ENCODE data around the gene CD6.

DNA sequence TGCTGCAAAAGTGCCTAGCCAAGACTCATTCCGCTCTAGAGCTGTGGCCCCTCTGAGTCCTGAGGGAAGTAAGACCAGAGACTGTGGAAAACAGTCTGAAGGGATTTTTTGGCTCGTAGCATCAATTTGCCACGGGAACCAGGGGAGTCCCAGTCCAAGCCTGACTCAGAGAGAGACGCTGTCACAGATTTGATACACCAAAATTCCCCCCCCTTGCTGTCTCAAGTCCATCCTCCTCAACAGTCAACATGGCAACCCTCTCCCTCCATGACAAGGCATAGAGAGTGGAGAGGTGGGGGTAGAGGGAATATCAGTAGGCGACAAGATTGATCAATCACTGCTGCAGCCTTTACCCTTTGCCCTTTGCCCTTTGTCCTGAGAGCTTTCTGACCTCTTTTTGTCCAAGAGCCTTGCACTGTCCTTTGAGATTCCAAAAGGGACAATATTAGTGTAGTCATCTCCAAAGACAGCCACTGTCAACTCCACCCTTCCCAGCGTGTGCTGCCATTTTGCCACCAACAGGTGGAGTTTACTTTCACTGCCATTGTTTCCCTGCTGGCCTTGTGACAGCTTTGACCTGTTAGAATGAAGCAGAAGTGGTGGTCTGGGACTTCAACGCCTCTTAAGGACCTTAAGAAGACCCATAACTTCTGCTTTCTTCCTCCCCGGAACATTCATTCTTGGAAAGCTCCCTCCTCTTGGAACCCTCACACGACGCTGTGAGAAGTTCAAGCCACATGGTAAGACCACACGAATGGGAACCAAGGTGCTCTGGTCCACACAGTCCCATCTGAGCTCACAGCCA is 26.8 kb upstream of the CD6 start:
- TF ChIP-seq, protein P1, sequence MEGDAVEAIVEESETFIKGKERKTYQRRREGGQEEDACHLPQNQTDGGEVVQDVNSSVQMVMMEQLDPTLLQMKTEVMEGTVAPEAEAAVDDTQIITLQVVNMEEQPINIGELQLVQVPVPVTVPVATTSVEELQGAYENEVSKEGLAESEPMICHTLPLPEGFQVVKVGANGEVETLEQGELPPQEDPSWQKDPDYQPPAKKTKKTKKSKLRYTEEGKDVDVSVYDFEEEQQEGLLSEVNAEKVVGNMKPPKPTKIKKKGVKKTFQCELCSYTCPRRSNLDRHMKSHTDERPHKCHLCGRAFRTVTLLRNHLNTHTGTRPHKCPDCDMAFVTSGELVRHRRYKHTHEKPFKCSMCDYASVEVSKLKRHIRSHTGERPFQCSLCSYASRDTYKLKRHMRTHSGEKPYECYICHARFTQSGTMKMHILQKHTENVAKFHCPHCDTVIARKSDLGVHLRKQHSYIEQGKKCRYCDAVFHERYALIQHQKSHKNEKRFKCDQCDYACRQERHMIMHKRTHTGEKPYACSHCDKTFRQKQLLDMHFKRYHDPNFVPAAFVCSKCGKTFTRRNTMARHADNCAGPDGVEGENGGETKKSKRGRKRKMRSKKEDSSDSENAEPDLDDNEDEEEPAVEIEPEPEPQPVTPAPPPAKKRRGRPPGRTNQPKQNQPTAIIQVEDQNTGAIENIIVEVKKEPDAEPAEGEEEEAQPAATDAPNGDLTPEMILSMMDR (tag by site-specific recombination; IDR thresholded peaks at IDR 0.05) = no peak
- TF ChIP-seq KLF7 (tag by site-specific recombination; IDR thresholded peaks at IDR 0.05; ENCODE audit: borderline replicate concordance) = no peak
- TF ChIP-seq PRDM10 (tag by site-specific recombination; IDR thresholded peaks at IDR 0.05) = no peak
- TF ChIP-seq SCRT2 (tag by site-specific recombination; IDR thresholded peaks at IDR 0.05) = peak; percentile 22; the same call in 1 of the 2 replicates
- no peak for TF ChIP-seq ZNF660 (tag by site-specific recombination; IDR thresholded peaks at IDR 0.05)
- TF ChIP-seq, protein P2, sequence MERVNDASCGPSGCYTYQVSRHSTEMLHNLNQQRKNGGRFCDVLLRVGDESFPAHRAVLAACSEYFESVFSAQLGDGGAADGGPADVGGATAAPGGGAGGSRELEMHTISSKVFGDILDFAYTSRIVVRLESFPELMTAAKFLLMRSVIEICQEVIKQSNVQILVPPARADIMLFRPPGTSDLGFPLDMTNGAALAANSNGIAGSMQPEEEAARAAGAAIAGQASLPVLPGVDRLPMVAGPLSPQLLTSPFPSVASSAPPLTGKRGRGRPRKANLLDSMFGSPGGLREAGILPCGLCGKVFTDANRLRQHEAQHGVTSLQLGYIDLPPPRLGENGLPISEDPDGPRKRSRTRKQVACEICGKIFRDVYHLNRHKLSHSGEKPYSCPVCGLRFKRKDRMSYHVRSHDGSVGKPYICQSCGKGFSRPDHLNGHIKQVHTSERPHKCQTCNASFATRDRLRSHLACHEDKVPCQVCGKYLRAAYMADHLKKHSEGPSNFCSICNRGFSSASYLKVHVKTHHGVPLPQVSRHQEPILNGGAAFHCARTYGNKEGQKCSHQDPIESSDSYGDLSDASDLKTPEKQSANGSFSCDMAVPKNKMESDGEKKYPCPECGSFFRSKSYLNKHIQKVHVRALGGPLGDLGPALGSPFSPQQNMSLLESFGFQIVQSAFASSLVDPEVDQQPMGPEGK (tag by site-specific recombination; IDR thresholded peaks at IDR 0.05) = no peak
- TF ChIP-seq, protein P3, sequence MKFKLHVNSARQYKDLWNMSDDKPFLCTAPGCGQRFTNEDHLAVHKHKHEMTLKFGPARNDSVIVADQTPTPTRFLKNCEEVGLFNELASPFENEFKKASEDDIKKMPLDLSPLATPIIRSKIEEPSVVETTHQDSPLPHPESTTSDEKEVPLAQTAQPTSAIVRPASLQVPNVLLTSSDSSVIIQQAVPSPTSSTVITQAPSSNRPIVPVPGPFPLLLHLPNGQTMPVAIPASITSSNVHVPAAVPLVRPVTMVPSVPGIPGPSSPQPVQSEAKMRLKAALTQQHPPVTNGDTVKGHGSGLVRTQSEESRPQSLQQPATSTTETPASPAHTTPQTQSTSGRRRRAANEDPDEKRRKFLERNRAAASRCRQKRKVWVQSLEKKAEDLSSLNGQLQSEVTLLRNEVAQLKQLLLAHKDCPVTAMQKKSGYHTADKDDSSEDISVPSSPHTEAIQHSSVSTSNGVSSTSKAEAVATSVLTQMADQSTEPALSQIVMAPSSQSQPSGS (tag by site-specific recombination; IDR thresholded peaks at IDR 0.05; ENCODE audit: low read depth) = no peak
- TF ChIP-seq, protein P4, sequence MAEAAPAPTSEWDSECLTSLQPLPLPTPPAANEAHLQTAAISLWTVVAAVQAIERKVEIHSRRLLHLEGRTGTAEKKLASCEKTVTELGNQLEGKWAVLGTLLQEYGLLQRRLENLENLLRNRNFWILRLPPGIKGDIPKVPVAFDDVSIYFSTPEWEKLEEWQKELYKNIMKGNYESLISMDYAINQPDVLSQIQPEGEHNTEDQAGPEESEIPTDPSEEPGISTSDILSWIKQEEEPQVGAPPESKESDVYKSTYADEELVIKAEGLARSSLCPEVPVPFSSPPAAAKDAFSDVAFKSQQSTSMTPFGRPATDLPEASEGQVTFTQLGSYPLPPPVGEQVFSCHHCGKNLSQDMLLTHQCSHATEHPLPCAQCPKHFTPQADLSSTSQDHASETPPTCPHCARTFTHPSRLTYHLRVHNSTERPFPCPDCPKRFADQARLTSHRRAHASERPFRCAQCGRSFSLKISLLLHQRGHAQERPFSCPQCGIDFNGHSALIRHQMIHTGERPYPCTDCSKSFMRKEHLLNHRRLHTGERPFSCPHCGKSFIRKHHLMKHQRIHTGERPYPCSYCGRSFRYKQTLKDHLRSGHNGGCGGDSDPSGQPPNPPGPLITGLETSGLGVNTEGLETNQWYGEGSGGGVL (tag by site-specific recombination; IDR thresholded peaks at IDR 0.05) = no peak

Measured in HEK293 (cell line).